Stomach (tissue), 4 donors: ENCODE data around the gene NCAN.

ENCODE experiments used
- EP300 ChIP-seq: sonication (generic); formaldehyde crosslinking; IDR thresholded peaks from one replicate; pipeline ENCODE4 v1.6.1; 2017; ENCODE audit warnings: antibody characterized with exemption
- POLR2A ChIP-seq, 4 donors: fragments of 450-650 bp; IDR thresholded peaks; one replicate each; pipeline ENCODE4 v1.6.1; 2016; ENCODE audit warnings: antibody characterized with exemption in 4 of 4, control low read depth in 2 of 4, mild to moderate bottlenecking in 1 of 4, moderate library complexity in 1 of 4
- POLR2AphosphoS5 ChIP-seq, 3 donors: sonication (generic); formaldehyde crosslinking; IDR thresholded peaks; one replicate each; pipeline ENCODE4 v1.6.1; 2016; ENCODE audit warnings: antibody characterized with exemption in 3 of 3
- TF ChIP-seq, protein P1 (sequence below), 7 experiments: fragments of 450-650 bp in 4 of 7; fragments of 200-600 bp in 3 of 7; sonication (generic) in 3 of 7; IDR thresholded peaks; one replicate each; pipeline ENCODE4 v1.5.1; 2016 to 2019; ENCODE audit warnings: antibody characterized with exemption in 7 of 7, control low read depth in 2 of 7, mild to moderate bottlenecking in 1 of 7

DNA sequence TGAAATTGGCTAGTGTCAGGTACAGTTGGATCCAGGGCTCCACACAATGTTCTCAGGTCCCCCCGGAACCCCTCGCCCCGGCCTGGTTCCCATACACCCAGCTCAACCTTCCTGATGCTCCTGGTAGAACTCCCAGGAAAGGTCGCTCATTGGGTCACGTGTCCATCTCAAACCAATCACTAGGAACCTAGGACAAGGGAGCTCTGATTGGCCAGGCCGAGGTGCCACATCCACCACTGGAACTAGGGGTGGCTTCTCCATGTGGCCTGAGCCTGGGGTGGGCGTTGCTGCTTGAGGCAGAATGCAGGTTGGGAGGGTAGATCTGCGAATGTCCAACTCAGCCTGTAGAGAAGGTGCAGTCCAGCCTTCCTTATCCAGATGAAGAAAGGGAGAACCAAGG, 34.8 kb upstream of the NCAN start:
- no peak for TF ChIP-seq EP300
- TF ChIP-seq POLR2A (IDR thresholded peaks at IDR 0.05), result no peak
- TF ChIP-seq, protein P1, sequence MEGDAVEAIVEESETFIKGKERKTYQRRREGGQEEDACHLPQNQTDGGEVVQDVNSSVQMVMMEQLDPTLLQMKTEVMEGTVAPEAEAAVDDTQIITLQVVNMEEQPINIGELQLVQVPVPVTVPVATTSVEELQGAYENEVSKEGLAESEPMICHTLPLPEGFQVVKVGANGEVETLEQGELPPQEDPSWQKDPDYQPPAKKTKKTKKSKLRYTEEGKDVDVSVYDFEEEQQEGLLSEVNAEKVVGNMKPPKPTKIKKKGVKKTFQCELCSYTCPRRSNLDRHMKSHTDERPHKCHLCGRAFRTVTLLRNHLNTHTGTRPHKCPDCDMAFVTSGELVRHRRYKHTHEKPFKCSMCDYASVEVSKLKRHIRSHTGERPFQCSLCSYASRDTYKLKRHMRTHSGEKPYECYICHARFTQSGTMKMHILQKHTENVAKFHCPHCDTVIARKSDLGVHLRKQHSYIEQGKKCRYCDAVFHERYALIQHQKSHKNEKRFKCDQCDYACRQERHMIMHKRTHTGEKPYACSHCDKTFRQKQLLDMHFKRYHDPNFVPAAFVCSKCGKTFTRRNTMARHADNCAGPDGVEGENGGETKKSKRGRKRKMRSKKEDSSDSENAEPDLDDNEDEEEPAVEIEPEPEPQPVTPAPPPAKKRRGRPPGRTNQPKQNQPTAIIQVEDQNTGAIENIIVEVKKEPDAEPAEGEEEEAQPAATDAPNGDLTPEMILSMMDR (IDR thresholded peaks at IDR 0.05), result no peak
- no peak for TF ChIP-seq POLR2AphosphoS5 (IDR thresholded peaks at IDR 0.05)
